ENCODE results near the gene CDC42EP3. TPM values are rescaled to one million over a fixed set of nuclear protein-coding genes. Genes with fewer than 3 reads are reported as not detected.

The CDC42EP3 gene
- total RNA-seq, 1 donor from 2014 or later: 22.4 TPM

DNA sequence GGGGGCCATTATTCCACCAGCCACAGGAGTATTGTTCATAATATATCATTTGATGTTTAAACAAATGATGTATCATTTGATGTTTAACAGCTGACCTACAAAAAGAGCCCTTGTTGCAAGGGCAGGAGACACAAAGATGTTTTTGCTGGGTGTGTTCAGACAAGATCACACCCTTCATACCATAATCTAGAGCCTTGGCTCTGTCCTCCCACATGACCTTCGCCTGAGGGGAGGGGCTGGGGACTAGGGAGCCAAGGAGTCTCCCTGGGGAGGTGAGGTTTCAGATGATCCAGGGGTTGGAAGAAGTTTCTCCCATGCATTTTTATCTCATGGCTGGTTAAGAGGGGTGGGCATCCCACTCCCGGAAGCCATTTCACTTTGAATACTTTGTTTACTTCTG, 33.5 kb downstream of the CDC42EP3 start:
- DNase-seq (ENCODE audit: low spot score in 2 of 2) (no peak), FAIRE-seq (no peak)

- DNase-seq (ENCODE audit: low spot score in 2 of 2) (no peak), FAIRE-seq (no peak)
These were observed 34.1 kb downstream of the CDC42EP3 start for GRCh38 chr2:37637190-37637860.

DNA sequence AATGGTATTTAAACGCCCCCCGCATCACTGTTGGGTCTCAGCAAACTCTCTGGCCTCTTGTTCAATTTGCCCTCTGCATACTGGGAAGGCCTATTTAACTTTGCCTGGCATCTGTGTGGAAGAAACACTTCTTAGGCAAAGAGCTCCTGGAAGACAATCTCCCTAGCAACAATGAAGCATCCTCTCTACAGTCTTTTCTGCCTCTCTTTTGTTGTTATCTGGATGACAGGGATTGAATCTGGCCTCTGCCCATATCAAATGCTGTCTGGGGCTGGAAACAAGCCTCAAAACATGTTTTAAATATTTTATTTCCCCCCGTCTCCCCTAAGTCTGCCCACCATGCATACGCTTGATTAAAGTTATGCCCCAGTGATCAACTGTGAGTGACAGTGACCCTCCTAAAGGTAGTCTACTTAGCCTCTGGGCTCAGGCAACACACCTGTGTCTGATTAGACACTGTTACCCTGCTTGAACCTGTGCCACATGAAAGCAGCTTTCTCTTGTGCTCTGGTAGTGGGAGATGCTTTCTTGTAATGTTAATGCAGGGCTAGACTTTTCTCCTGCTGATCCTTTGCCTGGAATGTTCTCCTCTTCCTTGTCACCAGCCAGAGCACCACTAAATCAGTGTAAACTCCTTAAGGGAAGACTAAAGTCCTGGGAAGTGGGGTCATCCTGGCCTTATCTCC, 34.9 kb downstream of the CDC42EP3 start:
- FAIRE-seq (no peak), DNase-seq (ENCODE audit: low spot score in 2 of 2) (no peak)

- no peak for FAIRE-seq
- no peak for DNase-seq (ENCODE audit: low spot score in 2 of 2)
These were observed 35.7 kb downstream of the CDC42EP3 start for GRCh38 chr2:37635504-37636380.

GRCh38 chr2:37634914-37635503, 36.4 kb downstream of the CDC42EP3 start:
- FAIRE-seq (no peak), DNase-seq (ENCODE audit: low spot score in 2 of 2) (no peak)

DNA sequence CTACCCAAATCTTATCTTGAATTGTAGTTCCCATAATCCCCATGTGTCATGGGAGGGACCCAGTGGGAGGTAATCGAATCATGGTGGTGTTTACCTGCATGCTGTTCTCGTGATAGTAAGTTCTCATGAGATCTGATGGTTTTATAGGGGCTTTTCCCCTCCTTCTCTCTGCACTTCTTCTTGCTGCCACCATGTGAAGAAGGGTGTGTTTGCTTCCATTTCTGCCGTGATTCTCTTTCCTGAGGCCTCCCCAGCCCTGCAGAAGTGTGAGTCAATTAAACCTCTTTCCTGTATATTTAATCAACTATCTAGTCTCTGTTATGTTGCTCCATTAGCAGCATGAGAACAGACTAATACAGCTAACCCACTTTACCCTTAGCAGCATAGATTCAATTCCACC, 37.6 kb downstream of the CDC42EP3 start:
- FAIRE-seq (no peak), DNase-seq (ENCODE audit: low spot score in 2 of 2) (no peak)

GRCh38 chr2:37633234-37633633, 38.2 kb downstream of the CDC42EP3 start:
- DNase-seq (ENCODE audit: low spot score in 2 of 2): no peak
- no peak for FAIRE-seq

DNA sequence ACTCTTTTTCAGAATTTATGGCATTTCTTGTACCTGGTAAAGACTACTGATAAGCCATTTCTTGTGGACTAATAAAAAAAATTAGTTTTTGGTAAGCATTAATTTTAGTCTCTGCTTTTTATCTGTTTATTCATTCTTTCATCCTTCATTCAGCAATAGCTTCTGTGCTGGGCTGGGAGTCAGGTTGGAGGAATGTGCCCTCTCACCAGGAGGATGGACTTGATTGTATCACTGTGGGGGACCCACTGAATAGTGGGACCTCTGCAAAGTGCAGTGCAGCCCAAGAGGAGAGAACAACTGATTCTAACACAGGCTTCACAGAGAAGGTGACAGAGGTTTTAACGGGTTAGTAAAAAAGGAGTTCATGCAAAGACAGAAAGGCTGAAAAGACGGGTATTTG, 39.1 kb downstream of the CDC42EP3 start:
- DNase-seq (ENCODE audit: low spot score in 2 of 2) (no peak), FAIRE-seq (no peak)

- FAIRE-seq: no peak
- DNase-seq (ENCODE audit: low spot score in 2 of 2): no peak
These were observed 39.7 kb downstream of the CDC42EP3 start for GRCh38 chr2:37631698-37632097.

- DNase-seq (ENCODE audit: low spot score in 2 of 2): no peak
- FAIRE-seq: no peak
These were observed 40.1 kb downstream of the CDC42EP3 start for GRCh38 chr2:37631292-37631691.

DNA sequence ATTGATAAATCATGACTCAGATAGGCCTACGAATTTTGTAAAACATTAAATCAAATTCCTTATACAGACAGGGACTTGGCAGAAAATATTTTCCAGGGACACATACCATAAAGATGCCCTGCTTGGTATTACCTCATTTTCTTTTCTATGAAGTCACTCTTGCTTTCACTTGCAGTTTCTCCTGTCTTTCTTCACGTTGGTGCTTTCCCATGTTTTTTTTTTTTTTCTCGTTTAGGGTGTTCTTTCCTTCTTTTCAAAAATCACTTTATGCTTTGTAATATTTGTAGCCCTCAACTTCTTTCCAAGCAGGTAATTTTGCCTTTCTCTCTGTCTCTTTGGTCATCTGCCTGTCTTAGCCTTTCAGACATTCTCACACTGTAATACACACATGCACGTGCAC, 40.7 kb downstream of the CDC42EP3 start:
- DNase-seq (ENCODE audit: low spot score in 2 of 2) (no peak), FAIRE-seq (no peak)

- DNase-seq (ENCODE audit: low spot score in 2 of 2) (no peak), FAIRE-seq (no peak)
These were observed 41.1 kb downstream of the CDC42EP3 start for GRCh38 chr2:37630301-37630700.

DNA sequence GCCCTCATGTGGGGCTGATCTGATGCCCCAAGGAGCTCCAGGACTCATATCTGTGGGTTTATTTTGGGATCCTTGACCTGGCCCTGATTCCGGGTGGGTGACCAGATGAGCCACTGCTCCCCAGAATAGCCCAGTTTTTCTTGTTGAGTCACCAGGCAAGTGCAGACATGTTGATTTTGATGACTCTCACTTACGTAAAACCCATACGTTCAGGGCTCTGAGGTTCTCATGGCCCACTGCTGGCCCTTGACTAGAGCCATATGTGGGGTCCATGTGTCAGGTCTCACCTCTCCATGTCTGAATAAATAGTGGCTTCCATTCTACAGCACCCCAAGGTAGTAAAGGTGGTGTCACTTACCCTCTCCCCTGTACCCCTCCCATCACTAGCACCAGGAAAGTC, 41.9 kb downstream of the CDC42EP3 start:
- no peak for DNase-seq (ENCODE audit: low spot score in 2 of 2)
- FAIRE-seq: no peak

- no peak for DNase-seq (ENCODE audit: low spot score in 2 of 2)
- no peak for FAIRE-seq
These were observed 43.7 kb downstream of the CDC42EP3 start for GRCh38 chr2:37627710-37628109.

DNA sequence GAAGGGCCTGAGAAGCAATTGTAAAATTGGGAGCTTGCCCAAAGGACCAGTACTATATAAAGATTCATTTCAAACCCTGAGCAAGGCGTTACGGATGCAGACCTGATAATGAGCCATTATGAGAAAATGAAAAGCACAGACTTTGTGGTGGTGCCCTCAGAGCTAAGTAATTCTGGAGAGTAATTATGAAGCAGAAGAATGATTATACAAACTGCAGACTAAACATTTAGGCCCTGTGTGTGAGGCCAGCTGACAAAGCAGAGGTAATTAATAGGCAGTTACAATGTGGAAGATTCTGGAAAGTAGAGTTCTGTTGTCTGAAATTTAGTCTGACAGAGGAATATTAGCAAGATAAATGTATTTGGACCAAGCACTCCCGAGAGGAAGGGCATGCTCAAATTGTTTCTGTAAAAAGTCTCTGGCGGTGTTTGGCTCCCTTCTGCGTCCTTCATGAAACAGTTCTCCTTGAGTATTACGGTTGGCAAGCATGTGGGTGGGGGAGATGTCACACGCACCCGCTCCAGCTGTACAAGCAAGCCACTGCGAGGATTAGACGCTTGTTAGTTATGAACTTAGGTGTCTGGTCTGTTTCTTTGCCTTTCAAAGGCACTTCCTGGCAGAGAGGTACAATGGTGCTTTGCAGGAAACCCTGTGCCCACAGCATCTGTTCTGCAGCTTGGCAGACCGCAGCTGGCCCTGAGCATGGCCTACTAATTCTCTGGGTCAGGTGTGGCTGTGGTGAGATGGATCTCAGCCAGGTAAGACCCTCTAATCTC, 45.5 kb downstream of the CDC42EP3 start:
- no peak for FAIRE-seq
- DNase-seq (ENCODE audit: low spot score in 2 of 2): no peak

- no peak for FAIRE-seq
- DNase-seq (ENCODE audit: low spot score in 2 of 2): no peak
These were observed 46.3 kb downstream of the CDC42EP3 start for GRCh38 chr2:37625156-37625555.

DNA sequence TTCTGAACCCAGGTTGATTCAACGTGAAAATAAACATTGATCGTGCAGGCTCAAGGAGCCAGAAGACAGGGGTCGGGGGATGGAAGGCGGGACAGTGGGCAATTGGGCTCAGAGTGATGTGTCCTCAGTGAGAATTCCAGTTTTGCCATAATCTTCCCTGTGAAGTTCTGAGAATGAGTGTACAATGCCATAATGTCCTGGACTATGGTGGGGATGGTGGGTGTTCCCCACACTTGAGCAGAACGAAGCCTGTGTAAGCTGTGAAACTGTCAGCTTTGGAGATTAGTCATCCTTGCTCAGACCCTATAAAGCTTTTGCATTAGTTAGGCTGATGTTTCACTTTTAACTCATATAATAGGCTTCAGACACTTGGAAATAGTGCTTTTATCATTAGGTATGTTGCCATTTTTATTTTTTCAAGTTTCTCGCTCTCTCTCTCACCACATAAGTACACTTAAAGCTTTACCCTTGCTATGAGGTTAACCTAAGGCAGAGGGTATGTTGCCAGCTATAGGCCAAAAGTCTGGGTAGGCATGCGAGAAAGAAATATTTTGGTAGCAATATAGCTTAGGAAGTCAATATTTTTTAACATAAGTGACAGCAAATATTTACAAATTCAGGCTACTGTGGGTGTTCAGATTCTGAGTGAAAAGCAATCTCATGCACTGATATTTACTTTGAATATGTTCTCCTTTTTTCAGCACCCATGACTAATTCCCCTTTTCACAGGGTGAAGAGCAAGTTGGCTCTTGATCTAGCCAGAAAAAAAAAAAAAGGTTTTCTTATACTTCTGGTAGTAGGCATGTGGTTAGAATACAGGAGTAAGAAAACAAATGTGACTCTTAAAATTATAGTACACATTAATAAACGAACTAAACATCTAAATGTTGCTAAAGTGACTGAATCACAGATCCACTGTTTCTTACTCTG, 47.2 kb downstream of the CDC42EP3 start:
- no peak for FAIRE-seq
- no peak for DNase-seq (ENCODE audit: low spot score in 2 of 2)

DNA sequence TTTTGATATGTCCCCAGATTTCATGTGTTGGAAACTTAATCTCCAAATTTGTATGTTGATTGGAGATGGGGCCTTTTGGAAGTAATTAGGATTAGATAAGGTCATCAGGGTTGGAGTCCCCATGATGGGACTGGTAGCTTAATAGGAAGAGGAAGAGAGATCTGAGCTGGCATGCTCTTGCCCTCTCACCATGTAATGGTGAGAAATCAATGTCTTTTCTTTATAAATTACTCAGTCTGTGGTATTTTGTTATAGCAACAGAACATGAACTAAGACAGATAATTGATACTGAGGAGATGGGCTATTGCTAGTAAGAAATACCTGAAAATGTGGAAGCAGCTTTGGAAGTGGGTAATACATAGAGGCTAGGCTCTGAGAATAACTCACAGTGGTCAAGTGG, 48.0 kb downstream of the CDC42EP3 start:
- FAIRE-seq: no peak
- no peak for DNase-seq (ENCODE audit: low spot score in 2 of 2)

DNA sequence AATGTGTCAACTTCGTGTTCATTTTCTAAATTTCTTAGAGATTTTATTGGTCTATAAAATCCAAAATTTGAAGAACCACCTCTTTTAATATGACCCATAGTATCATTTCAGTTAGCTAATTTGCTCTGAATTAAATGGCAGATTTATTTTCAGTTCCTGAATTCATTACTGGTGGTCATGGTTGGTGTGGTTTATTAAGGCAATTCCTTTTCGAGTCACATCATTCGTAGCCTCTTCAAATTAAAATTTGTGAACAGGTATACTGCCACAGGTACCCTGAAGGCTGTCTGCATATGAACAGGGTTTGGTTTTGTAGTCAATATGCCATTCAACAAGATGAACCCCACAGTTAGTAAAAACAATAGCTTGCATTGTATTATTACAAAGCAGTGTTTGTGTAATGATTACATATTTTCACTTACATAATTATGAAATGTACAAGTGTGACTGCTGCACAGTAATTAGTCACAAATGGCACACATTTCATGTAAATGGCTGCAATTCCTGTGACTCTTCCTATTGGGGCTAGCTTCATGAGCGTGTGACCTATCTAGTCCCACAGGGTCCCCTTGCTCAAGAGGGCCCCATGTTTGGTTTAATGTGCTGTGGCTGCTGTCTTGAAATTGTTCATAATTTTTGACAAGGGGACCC, 48.9 kb downstream of the CDC42EP3 start:
- DNase-seq (ENCODE audit: low spot score in 2 of 2) (no peak), FAIRE-seq (no peak)
